GM12875 (cell line): ENCODE results near the gene GUK1.

Source experiments
- H3K4me3 ChIP-seq: one replicate; pipeline ENCODE4 v1.5.1; 2011; ENCODE audit warnings: low read depth, low read length, control low read depth
- TF ChIP-seq, protein P1 (sequence below): IDR thresholded peaks from 2 replicates; pipeline ENCODE4 v1.5.1; 2011; ENCODE audit warnings: low read depth, mild to moderate bottlenecking, control low read depth, inconsistent platforms, low read length, moderate library complexity, borderline replicate concordance; ENCODE audit not compliant: insufficient read depth

GUK1 gene

DNA sequence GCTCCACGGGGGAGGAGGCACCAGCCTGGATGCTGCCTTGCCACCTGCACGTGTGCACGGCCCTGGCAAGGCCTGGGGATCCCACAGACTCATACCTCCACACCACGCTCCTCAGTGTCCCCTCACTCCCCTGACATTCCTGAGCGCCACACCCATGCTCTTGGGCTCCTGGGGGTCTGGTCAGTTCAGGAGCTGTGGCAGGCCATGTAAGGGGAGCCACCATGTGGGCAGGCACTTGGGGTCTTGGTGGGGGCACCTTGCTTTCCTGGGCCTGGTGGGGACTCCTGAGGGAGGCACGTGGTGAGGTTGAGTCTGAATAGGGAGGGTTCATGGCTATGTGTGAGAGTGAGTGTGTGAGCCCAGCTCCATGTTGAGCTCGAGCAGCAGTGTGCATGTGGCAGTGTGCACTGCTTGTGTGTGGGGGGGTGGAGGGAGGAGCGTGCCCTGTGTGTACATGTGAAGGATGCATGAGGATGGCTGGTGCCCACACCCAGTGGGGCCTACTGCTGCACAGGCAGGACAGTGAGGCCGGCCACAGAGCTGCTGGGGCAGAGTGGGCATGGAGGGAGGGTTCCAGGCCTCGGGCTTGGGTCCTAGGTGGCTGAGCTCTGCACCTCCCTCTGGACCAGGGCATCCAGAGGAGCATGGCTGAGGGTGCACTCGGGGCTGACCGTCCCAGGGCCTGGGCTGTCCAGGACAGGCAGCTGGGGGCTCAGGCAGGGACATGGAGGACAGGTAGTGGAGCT is 11.3 kb downstream of the GUK1 start:
- no peak overlapping the region for H3K4me3 ChIP-seq
- TF ChIP-seq, protein P1, sequence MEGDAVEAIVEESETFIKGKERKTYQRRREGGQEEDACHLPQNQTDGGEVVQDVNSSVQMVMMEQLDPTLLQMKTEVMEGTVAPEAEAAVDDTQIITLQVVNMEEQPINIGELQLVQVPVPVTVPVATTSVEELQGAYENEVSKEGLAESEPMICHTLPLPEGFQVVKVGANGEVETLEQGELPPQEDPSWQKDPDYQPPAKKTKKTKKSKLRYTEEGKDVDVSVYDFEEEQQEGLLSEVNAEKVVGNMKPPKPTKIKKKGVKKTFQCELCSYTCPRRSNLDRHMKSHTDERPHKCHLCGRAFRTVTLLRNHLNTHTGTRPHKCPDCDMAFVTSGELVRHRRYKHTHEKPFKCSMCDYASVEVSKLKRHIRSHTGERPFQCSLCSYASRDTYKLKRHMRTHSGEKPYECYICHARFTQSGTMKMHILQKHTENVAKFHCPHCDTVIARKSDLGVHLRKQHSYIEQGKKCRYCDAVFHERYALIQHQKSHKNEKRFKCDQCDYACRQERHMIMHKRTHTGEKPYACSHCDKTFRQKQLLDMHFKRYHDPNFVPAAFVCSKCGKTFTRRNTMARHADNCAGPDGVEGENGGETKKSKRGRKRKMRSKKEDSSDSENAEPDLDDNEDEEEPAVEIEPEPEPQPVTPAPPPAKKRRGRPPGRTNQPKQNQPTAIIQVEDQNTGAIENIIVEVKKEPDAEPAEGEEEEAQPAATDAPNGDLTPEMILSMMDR, result no peak

DNA sequence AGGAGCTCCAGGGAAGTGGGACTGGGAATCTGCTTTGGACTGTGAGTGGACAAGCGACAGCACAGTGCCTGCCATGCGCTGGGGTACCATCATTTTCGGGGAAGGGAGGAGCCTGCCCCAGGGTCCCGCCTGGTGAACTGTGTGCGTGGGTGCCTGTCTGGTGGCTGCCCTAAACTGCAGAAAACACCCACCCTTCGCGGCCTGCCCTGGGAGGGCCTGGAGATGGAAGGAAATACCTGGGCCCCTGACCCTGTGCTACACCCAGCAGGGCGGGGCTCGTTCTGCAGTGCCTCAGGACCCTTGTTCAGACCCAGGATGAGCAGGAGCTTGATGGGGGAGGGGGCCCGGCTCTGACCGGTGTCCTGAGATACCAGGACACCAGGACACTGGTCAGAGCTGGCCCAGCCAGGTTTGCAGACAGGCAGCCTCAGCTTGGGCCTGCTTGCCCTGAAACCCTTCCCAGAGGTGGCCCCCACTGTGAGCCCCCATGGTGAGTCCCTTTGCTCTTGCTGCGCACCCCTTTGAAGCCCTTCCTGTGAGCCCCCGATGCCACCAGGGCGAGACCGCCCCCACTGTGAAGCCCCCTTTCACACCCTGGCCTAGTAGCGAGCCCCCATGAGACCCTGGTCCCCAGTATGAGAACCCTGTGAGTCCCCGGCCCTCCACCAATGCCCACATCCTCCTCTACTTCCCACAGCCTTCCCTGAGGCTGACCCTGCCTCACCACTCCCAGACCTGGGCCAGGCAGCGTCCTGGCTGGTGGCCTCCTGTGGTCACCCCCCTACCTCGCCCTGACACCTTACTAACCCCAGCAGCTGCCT is 12.2 kb downstream of the GUK1 start:
- TF ChIP-seq, protein P1, result no peak
- no peak overlapping the region for H3K4me3 ChIP-seq

DNA sequence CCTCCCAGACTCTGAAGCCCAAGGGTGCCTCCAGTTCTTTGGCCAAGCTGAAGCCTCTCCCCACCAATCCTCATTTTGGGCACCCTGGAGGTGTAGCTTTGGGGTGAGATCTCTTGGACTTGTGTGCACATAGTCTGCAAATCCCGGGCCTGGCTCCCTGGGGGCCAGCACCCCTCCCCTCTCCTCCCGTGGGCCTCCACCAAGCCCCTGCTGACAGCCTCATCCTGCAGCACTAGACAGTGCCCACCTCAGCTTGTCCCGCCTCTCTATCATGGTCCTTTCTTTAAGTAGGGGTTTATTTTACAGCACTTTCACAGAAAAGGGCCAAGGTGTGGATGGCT is 12.8 kb downstream of the GUK1 start:
- TF ChIP-seq, protein P1, result no peak
- no peak overlapping the region for H3K4me3 ChIP-seq

DNA sequence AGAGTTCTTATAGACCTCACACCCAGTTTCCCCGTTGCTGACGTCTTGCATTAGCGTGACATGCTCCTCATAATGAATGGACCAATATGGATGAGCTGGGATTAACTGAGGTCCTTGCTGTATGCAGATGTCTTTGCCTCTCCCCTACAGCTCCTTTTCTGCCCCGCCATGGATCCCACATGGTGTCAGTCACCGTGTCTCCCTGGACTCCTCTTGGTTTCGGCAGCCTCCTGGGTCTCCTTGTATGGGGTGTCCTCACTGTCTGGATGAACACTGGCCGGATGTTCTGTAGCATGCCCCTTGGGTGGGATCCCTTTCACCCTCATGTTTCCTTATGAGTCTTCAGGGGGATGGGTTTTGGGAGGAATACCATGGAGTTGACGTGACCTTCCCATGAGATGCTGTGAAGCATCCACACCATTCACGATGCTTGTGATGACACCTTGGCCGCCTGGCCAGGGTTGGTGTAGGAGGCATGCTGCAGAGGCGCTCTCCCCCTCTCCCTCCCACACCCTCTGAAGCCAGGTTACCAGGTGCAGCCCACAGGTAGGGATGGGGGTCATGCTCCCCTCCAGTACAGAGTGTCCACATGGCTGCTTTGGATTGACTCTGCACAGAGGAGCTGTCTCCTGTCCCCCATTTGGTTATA is 14.1 kb downstream of the GUK1 start:
- no peak overlapping the region for H3K4me3 ChIP-seq
- TF ChIP-seq, protein P1, result no peak

DNA sequence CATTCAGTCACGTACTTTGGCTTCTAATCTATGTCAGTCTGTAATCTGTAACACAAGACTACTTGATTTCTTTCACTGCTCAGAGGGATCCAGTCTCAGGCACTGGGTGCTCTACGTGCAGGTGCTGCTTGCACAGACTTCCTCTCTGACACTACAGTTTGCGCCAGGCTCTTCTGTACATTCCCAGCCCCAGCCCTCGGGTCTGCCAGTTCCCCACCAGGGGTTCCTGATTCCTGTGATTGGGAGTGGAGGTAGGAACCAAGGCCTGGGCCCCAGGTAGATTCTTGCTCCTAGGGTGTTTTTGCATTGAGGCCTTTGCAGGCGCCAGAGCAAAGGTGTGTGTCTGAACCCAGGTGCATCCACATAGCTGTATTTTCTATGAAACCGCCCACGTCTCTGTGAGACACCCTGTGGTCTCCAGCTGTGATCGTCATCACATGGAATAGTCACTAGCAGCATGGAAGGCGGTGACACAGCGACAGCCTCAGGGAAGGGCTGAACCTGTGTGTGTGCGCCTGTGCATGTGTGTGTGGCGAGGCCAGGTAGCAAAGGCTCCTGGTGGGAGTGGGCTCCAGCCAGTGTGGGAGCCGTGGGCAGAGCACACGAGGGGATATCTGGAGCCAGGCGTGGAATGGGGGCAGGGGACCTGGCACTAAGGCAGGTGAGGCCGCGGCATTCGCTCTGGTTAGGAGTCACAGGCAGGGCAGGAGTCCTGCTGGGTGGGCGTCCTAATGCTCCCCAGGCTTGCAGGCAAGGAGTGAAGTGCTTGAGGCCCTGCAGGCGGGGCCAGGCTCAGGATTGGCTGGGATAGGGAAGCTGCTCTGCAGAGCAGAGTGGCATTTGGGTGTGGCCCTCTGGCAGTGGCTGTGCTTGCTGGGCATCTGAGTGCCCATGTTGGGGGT is 14.8 kb downstream of the GUK1 start:
- no peak overlapping the region for H3K4me3 ChIP-seq
- TF ChIP-seq, protein P1, result no peak

DNA sequence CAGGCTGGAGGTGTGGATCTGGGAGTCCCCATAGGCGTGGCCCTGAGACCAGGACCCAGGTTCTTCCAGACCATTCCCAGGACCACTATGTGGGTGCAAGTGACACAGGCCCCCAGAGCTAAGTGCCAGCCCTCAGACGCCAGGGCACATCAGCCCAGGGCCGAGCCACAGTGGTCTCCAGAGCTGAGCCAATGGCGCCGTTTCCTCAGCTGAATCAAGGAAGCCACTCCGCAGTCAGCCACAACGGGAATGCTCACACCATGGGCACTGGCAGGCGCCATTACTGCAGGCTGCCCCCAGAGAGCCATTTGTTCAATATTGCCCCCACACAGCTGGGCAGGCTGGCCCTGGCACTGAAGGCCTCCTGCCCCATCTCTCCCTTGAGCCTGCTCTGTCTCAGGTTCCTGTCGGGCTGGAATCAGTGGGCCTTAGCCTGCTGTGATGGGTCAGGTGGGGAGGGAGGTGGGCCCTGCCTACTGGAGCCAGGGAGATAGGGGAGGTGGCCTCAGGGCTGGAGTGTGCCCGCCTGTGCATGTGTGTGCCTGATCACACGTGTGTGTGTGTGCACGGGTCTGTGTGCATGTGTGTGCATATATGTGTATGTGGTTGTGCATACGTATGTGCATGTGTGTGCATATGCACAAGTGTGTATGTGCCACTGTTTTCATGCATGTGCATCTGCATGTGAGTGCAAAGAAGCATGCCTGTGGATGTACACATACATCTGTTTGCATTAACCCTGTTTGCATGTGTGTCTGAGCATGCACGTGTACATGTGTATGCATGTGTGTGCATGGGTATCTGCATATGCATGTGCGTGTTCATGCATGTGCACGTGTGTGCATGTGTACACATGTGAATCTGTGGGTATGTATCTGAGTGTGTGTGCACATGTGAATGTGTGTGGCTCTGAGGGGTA is 15.8 kb downstream of the GUK1 start:
- TF ChIP-seq, protein P1, result no peak
- no peak overlapping the region for H3K4me3 ChIP-seq
